OCI-LY3 (cell line): ENCODE measurements around the gene HUNK.

Source experiments
- EZH2phosphoT487 ChIP-seq: fragments of 200-600 bp; shearing (Covaris generic); IDR thresholded peaks from 2 replicates; pipeline ENCODE4 v1.6.1; 2018; ENCODE audit warnings: antibody characterized with exemption, mixed run types, low read depth
- TF ChIP-seq, protein P1 (sequence below): fragments of 200-600, 300-600 bp; sonication (generic); IDR thresholded peaks from 2 replicates; pipeline ENCODE4 v1.5.1; 2014; ENCODE audit warnings: antibody characterized with exemption, low read length, low read depth

DNA sequence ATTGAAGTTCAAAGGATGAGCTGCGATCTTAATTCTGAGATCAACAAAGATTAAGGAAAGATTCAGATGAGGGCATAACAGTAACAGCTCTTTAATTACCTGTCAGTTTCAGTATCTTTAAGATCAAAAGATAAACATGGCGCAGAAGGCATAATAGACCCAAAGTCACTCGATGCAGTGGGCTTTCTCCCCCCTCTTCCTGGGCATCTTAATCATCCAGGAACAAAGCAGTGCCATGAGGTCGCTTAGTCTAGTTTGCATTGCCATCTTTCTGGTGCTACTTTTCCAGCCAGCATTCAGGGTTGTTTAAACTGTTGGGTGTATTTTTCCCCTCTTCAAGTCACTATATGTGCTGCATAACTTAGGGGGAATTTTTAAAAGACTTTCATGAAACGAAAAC is 72.3 kb downstream of the HUNK start:
- TF ChIP-seq, protein P1, sequence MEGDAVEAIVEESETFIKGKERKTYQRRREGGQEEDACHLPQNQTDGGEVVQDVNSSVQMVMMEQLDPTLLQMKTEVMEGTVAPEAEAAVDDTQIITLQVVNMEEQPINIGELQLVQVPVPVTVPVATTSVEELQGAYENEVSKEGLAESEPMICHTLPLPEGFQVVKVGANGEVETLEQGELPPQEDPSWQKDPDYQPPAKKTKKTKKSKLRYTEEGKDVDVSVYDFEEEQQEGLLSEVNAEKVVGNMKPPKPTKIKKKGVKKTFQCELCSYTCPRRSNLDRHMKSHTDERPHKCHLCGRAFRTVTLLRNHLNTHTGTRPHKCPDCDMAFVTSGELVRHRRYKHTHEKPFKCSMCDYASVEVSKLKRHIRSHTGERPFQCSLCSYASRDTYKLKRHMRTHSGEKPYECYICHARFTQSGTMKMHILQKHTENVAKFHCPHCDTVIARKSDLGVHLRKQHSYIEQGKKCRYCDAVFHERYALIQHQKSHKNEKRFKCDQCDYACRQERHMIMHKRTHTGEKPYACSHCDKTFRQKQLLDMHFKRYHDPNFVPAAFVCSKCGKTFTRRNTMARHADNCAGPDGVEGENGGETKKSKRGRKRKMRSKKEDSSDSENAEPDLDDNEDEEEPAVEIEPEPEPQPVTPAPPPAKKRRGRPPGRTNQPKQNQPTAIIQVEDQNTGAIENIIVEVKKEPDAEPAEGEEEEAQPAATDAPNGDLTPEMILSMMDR: no peak
- TF ChIP-seq EZH2phosphoT487: no peak
